Activated CD8-positive, alpha-beta memory T cell treated with anti-CD3 and anti-CD28 coated beads for 24 hours (primary cell): Measurements from ENCODE around the gene MSI1.
A peak's percentile ranks its signal among the peaks of the same experiment; 100 is the strongest.

Source experiments
- DNase-seq: peaks from one replicate; pipeline ENCODE4 v3.0.0-alpha.2; 2020

Gene MSI1

DNA sequence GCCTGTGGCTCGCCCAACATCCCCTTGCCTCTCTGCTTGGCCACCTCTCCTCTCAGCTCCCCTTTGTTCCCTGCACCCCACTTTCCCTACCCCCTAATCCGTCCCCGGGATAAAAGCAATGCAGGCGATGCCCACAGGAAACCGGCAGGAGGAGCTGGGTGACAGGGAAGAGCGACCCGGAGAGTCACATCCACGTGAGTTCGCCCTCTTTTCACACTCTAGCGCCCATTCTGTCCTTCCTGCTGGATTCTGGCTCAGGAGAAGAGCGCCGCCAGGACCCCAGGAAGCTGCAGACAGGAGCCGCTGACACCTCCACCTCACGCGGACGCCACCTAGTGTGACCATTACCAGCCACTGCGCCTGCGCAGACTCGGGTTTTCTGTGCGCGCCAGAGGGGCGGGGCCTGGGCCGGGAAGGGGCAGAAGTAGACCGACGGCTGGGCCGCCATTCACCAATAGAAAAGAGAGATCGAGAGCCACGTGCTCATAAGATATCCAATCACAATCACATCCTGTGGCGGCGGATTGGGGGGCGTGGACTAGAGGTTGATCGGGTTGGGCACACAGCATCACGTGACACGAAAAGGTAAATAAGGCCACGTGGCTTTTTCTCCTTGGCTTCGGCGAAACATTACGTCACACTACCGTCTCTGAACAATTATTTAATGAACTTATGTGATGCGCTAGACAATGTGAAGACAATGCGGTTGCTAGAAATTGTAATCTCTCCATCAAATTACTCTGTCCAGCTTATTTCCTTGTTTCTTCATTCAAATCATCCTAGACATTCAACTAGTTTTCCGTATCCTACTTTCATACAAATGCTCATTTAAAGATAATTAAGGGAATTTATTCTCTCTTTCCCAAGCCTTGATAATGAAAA lies 51.5 kb downstream of the MSI1 start:
- peak; percentile 100 for DNase-seq

DNA sequence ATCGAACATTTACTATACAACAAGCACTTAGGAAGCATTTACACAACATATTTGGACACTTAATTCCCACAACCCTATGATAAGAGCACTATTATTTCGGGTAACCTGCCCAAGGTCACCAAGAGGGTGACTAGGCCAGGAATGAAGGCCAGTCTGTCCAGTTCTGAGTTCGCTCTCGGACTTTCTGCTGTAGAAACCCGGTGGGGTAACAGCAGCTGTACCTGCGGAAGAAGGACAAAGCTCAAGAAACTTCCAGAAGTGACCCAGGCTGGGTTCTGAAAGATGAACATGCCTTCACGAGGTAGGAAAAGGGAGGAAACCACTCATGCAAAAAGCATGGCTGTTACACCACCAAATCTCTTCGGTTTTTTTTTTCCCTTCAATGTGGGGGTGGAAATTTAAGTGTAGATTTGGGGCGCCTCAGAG lies 52.2 kb downstream of the MSI1 start:
- no peak for DNase-seq

DNA sequence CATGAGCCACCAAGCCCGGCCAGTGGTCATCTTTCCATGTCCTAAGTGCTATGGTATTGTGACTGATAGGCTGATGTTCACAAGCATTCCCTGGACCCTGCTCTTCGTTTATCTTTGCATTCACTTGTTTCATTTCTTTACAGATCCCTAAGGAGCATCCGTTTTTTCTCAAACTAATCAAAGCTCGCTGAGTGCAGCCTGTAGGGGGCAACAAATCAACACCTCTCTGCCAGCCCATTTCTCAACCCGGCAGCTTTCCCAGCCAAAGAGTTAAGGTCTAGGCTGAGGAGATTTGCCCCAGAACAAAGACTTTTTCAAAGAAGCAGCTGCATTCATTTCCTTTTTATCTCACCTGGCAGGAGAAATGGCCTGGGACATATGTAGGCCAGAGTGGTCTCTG lies 54.7 kb downstream of the MSI1 start:
- DNase-seq: no peak

DNA sequence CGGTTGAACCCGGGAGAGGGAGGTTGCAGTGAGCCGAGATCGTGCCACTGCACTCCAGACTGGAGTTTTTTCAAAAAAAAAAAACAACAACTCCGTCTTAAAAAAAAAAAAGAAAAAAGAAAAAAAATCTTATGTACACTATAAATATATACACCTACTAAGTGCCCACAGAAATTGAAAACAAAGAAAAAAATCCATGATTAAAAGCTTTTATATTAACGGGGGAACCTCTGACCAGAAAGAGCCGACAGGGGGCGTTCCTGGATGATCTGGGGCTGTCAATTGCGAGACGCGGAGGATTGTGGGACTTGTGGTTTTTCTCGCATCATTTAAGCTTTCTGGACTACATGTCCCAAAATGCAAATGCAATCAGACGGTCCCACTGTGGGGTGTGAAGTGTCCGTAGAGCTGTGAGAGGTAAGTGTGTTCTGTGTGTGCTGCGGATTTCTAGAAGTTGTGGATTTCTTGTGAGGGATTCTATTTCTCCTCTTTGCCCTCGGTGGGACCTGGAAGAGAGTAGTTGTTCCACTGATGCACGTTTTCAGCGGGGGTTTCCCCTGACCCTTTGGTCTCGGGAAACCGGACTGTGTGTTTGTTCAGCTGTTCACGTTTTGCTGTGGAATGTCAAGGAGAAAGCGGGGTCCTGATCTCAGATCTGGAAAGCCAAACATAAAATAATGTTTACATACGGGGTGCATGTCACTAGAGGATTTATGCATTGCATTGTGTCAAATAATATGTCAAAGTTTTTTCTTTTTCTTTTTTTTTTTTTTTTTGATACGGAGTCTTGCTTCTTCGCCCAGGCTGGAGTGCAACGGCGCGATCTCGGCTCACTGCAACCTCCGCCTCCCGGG lies 66.8 kb downstream of the MSI1 start, which contains the start of gene SIRT4:
TSS of gene SIRT4 (plus strand) at position 360 of the 854 bp plus-strand sequence. CDS start 1,241 bp downstream, outside the sequence.
- DNase-seq: peak; percentile 89

DNA sequence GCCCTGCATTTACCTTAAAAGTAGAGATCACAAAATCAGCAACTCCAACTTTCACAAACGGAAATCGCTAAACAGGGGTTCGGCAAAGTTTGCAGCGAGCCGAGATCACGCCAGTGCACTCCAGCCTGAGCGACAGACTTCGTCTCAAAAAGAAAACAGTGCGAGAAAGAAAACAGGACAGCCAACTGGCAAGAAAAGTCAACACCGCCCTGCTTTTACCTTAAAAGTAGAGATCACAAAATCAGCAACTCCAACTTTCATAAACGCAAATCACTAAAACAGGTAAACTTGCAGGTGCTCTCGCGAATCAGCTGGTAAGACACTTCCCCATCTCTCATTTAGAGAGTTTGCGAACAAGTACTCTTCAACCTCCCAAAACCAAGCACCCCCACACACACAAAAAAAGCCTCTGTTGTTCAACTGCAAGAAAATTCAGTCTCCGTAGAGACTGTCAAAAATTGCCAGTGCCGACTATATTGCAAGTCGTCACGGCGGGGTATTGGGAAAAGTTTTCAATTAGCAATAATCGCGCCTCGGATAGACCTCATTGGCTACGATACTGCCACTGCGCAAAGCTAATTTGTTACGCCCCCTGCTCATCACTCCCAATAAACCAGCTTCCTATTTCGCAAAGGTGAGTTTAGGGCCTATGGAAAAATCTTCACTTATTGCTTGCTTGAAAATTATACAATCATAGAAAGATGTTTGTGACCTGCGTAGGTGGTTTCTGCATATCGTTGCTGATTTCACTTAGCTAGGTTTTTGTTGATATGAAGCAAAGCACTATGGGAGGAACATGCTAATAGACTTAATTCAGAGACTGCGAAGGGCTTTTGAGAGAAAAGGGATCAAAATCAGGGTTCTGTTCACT lies 76.1 kb downstream of the MSI1 start, which contains the start of gene RNU4-1:
TSS of gene RNU4-1 (minus strand) at position 577 of the 871 bp plus-strand sequence.
- DNase-seq: peak; percentile 88

DNA sequence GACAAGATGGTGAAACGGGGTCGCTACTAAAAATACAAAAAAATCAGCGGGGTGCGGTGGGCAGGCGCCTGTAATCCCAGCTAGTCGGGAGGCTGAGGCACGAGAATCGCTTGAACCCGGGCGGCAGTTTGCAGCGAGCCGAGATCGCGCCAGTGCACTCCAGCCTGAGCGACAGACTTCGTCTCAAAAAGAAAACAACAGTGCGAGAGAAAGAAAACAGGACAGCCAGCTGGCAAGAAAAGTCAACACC lies 76.6 kb downstream of the MSI1 start:
- no peak for DNase-seq
